ENCODE results near the gene LRRC58.
A peak's percentile ranks its signal among the peaks of the same experiment; 100 is the strongest.
"Not testable (repeated sequence)": the region's sequence is repeated elsewhere in the genome, so short reads cannot be mapped to it uniquely, and the experiment has no call there.

Gene LRRC58

DNA sequence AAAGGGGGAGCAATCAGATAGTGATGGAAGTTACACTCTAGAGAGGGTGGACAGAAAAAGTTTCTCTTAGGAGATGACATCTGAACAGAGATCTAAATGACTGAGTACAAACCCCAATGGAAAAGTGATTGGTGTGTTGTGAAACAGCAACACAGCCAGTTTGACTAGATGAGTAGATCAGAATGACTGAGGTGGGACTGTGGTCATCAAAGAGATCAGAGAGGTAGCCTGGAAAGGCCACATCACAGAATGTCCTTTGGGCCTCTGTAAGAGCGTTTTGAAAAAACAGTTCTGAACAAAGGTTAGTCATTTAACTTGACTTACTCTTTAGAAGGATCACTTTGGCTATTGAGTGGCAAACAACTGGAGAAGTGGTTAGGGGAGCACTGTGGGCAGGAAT lies 10.6 kb downstream of the LRRC58 start:
- no peak for DNase-seq

DNA sequence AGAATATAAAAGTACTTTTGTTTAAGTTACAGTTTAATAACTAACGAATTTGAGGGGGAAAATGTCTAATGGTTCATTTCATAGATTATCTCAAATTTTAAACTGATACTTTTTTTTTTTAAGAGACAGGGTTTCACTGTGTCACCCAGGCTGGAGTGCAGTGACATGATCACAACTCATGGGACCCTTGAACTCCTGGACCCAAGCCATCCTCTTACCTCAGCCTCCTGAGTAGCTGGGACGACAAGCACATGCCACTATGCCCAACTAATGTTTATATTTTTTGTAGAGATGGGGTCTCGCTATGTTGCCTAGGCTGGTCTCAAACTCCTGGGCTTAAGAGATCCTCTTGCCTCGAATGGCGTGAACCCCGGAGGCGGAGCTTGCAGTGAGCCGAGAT lies 16.5 kb downstream of the LRRC58 start:
- no peak for DNase-seq

DNA sequence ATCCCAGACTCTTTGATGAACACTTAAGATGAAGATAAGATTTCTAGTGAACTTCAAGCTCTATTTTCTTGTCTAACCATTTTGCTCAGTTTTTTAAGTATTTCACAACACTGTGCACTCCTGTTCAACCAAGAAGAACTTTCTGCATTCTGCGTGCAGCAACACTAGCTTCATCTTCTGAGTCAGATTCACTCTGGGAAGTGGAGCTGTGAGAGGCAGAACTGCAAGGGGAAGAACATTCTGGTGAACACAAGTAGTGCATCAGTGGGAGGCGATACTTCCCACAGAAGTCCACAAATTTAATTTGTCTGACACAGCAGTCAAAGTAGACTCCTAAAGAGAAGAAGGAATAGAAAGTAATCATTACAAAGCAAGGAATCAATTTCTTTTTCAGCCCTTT lies 18.1 kb downstream of the LRRC58 start:
- DNase-seq: no peak

DNA sequence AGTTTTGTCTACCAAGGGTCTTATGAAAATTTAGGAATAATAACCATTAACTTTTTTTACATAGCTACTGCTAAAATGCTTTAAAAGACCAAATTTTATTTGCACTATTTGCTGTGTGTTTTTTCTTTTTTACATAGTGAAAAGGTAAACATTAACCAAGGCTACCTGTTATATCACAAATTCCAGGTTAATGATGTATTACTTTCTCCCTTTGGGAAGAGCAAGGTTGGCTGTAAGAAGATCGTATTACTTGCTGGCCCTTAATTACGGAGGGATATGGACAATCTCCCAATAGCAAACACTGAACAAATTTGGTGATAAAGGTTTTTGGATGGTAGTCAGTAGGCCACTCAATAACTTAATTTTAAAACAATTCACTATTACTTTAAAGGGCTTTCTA lies 22.4 kb downstream of the LRRC58 start:
- DNase-seq: no peak

DNA sequence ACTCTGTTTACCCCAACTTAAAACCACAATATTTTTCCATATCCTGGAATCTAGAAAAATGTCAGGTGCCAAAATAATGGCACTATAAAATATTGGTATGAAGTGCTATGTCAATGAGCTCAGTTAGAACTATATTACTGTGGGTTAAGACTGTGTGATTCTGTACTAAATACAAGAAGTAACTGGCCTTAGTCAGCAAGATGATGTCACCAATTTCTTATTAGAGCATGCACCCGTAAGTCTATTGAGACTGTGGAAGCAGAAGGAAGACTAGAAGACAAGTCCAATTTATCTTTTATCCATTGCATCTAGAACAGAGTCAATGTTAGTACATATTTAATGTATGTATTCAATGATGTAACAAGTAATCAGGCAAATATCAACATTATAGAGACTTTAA lies 25.0 kb downstream of the LRRC58 start:
- DNase-seq: no peak

DNA sequence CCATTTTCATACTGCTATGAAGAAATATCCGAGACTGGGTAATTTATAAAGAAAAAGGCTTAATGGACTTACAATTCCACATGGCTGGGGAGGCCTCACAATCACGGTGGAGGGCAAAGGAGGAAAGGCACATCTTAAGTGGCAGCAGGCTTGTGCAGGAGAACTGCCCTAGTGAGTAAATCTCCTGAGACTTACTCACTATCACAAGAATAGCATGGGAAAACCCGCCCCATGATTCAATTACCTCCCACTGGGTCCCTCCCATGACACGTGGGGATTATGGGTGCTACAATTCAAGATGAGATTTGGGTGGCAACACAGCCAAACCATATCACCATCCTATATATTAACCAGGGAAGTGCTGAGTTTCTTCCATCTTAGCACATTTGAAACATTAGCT lies 25.4 kb downstream of the LRRC58 start:
- DNase-seq: not testable (repeated sequence)

DNA sequence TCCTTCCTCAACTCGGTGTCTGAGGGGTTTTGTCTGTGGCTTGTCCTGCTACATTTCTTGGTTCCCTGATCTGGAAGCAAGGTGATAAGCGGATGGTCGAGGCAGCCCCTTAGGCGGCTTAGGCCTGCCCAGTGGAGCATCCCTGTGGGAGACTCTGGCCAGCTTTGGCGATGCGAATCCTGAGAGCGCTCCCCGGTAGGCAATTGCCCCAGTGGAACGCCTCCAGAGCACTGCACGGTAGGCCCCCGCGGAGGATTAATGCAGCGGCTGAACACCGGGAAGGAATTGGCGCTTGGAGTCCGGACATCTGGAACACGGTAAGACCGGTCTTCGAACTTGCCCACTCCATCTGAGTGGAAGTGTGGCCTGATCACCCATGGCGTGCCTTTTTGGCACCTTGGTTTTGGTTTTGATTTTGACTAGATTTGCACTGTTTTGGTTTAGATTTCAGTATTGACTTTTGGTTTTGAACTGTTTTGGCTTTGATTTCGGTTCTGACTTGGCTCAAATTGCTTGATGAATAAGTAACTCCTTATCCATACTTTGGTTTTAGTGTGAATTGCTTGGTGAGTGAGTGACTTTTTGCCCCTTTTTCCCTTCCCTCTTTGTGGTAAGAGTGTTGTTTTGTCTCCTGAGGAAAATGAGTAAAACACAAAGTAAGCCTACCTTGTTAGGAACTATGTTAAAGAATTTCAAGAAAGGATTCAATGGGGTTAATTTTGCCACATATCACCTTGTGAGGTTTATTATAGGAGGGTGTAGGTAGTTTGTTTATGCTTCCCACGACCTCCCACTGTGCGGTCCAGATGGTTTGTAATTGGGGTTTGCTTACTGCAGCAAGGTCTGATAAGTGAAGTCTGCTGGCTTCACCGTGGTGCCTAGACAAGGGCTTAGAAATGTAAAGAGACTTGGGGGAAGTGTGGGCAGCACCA lies 37.0 kb downstream of the LRRC58 start:
- DNase-seq: no peak

DNA sequence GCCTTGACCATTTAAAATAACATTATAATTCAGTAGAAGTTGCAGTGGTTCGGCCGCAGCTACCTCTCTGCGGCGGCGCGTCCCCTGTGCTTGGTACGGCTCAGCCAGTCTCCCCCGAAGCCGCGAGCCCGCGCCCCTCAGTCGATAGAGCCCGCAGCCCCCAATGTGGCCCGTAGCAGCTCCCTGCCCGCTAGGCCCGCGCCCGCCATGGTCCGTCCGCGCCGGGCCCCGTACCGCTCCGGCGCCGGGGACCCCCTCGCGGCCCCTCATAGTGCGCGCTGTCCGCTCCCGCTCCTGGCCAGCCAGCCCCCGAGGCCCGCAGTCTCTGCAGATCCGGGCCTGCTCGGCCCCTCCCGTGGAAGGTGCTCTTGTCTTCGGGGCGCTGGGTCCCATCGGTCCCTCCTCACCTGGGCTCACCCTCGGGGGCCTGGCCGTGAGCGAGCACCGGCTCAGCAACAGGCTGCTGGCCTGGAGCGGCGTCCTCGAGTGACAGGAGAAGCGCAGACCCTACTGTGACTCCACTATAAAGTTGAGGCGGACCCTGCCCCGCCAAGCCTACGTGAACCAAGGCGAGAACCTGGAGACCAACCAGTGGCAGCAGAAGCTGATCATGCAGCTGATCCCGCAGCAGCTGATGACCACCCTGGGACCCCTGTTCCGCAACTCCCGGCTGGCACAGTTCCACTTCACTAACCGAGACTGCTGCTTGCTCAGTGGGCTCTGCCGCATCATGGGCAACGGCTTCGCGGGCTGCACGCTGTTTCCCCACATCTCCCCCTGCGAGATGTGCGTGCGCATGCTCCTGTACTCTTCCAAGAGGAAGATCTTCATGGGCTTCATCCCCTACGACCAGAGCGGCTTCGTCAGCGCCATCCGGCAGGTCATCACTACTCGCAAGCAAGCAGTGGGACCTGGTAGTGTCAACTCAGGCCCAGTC lies 42.4 kb downstream of the LRRC58 start:
- DNase-seq: no peak

DNA sequence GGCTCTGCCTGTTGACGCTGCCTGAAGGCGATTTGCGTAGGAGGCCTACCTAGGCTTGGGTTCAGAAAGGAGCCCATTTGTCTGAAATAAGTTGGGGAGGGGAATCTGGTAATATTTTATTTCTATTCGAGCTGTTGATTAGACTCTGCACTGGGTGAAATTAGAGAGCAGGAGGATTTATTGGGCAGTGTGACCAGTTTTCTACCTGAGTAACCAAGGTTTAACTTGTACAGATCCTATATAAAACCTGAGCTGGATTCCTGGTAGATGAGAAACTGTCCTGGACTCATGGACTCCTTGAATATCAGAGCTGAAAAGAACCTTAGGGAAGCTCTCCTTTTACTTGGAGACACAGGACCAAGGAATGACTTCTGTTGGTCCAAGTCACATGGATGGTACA lies 44.5 kb downstream of the LRRC58 start:
- no peak for DNase-seq

DNA sequence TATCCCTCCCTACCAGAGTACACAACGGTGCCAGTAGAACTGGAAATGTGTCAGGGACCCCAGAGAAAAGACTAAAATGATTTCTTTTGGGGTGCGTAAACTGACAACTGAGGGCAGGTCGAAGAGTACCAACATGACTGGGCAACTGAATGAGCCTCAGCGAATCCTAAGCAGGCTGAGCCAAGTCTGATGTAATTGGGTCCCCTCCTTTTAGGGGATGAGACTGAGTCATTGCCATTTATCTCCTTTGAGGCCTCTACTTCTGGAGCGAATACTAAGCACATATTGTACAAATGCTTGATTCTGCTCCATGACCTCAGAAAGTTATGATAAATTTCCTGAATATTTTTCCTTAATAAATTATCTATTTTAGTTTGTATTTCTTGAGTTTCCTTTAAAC lies 46.8 kb downstream of the LRRC58 start:
- DNase-seq: no peak

DNA sequence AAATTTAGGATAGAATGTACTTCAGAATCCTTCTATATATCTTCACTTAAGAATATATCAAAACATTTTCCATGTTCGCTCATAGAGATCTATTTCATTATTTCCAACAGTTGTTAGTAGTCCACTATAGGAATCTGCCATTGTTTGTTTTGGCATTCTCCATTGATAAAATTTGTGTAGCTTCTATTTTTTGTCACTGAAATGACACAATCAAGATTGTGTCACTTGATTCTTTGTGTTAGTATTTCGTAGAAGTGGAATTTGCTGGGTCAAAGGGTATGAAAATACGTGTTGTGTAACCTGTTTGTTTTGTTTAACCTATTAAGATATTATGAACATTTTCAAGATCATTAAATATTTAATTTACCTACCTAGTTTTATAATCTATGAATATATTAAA lies 48.2 kb downstream of the LRRC58 start:
- DNase-seq: no peak

DNA sequence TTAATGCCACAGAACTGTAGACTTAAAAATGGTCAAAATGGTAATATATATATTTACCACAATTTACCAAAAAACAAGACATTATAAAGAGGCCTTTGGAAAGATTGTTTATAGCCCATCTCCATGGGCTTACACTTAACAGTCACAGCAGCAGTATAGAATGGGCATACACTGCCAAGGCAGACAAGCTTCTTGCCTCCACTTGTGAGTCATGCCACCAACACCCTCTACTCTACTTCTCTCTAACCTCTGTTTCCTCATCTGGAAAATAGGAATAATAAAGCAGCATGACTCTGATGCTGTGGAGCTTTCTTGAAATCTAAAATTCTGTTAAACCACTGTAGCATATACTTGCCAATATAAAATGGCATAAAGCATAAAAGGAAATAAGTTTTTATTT lies 49.8 kb downstream of the LRRC58 start:
- DNase-seq: no peak

DNA sequence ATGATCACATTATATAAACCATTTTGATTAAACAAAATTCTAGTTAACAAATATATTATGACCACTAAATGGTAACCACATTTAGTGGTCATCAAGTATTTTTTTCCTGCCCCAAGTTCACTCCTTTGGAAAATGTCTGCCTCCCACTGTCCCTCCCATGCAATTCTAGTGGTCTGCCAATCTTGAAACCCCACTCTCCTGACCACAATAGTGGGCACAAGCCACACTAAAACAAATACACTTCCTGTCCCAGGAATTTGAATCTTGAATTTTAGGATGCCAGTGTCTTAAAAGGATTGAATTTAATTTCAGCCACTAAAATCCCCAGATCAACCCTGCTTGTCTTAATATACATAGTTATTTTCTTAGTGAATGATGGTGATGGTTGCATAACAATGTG lies 50.2 kb downstream of the LRRC58 start:
- DNase-seq: no peak

DNA sequence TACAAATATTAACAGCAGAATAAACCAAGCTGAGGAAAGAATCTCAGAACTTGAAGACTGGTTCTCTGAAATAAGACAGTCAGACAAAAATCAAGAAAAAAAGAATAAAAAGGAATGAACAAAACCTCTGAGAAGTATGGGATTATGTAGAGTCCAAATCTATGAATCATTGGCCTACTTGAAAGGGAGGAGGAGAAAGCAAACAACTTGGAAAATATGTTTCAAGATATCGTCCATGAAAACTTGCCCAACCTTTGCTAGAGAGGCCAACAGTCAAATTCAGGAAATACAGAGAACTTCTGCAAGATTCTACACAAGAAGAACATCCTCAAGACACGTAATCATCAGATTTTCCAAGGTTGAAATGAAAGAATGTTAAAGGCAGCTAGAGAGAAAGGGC lies 57.6 kb downstream of the LRRC58 start:
- DNase-seq: not testable (repeated sequence)

DNA sequence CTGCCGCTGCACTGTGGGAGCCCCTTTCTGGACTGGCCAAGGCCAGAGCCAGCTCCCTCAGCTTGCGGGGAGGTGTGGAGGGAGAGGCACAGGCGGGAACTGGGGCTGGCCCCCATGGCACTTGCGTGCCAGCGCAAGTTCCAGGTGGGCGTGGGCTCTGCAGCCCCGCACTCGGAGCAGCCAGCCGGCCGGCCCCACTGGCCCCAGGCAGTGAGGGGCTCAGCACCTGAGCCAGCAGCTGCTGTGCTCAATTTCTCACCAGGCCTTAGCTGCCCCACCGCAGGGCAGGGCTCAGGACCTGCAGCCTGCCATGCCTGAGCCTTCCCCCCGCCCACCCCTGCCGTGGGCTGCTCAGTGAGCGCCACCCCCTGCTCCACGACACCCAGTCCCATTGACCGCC lies 59.5 kb downstream of the LRRC58 start:
- DNase-seq: no peak

DNA sequence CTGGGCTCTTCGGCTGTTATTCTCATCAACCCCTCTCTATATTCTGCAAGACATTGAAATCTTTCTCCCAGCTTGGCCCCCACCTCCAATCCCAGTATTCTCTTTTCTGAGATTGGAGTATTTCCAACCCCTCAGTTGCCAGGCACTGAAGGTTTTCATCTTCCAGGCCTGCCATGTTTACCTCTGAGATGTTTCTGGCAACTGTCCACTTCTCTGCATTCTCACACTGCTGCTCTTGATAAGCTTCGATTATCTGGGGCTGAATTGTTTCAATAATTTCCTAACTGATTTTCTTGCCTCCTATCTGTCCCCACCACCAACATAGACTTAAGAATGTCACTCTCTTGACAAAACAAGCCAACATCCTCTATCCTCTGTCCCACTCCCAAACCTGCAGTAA lies 62.7 kb downstream of the LRRC58 start:
- peak; percentile 46 for DNase-seq

DNA sequence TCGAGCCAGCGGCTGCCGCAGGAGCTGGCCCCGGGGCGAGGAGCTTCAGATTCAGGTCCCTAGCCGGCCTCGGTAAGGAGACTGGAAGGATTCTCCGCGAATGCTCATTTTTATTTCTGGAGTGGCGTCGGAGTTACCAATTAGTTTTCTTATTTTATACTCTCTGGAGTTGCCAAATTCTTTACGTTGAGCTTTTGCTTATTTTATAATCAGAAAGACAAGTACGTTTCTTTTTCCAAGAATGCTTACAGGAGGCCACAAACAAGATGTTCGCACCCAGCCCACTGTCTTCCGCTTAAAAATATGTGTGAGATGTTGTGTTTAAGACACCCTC lies 63.7 kb downstream of the LRRC58 start:
- DNase-seq: no peak

DNA sequence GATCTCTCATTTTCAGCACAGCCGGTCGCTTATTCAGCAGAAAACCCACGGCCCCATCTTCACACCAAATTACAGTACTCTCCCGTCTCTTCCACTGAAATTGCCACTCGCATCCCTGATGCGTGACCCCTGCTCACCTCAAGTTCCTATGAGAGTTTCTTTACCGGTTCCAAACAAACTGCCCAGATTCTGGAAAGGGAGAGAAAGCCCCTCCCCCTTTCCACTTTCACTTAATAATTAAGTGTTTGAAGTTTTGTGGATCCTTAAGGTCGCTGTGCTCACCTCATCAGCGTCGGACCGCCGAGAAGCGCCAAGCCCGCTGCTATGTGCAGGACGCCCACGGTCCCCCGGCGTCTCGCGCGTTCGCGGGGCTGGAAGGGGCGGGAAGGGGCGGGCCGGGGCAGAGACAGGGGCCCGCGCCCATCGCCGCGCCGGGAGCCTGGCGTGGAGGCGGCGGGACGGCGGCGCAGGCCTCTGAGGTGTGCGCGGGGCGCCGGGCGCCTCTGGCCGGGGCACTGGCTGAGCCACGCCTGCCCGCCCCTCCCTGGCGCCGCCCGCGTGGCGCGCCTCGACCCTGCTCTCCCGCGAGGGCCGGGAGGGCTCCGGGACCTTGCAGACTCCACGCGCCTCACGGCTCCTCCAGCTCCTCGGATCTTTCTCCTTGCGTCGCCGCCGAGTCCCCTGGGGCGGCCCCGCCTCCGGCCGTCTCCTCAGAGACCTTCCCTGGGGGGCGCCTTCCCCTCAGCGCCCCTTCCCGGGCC lies 64.2 kb downstream of the LRRC58 start, which contains the start of gene GPR156:
GPR156 (minus strand) TSS at position 476 of the 761 bp plus-strand sequence. CDS start 41,124 bp downstream, outside the sequence.
- peak; percentile 16 for DNase-seq

DNA sequence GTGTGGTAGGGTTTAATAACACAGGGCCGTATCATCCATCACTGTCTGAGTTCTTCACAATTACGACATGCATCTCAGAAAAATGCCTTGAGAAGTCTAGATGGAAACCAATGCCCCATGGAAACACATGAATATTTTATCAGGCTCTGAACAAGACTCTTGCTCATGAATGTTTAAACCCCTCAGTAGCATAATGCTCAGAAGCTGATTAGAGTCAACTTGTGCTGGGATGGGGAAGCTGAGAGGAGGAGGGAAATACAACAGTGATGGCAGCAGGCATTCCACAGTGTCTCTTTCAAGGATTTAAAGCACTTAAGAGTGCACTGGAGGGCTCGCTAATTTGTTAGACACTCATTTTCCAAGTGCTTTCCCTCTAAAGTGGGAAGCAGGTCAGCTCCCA lies 67.9 kb downstream of the LRRC58 start:
- DNase-seq: no peak

DNA sequence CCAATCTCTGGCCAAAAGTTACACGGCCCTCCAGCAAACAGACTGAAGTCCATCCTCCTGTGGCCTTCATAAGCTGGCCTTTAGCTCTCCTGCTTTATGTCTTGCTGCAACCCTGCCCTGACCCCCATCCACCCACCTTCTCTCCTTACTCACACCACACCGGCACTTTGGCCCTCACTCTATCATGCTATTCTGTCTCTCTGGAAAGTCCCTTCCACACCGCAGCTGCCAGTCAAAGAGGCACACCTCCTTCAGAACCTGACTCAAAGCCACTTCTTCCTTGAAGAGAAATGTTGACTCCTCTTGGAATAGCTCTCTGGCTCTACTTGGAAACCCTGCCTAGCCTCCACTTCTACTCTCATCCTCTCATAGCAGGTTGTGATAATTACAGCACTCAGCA lies 68.6 kb downstream of the LRRC58 start:
- DNase-seq: no peak

DNA sequence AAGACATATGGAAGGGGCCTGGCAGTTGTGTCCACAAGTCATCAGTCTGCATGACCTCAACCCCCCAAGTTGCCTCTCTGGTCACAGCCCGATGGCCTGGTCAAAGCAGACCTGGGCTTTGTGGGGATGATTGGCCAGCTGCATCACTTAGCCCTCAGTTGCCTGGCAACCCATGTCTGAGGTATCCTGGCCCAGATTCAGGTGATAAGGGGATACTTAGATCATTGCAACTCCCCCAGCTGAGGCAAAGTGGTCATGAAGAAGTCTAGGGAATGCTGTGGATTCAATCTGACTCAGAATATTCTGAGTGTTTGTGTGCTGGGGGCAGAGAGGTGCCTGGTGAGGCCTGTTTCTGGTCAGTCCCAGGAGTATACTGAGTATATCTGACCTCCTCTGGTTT lies 69.1 kb downstream of the LRRC58 start:
- no peak for DNase-seq

DNA sequence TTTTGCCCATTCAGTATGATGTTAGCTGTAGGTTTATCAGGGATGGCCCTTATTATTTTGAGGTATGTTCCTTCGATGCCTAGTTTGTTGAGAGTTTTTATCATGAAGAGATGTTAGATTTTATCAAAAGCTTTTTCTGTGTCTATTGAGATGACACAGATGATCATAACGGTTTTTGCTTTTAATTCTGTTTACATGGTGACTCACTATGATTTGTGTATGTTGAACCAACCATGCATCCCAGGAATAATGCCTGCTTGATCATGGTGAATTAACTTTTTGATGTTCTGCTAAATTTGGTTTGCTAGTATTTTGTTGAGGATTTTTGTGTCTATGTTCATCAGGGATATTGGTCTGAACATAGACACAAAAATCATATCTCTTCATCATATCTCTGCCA lies 72.4 kb downstream of the LRRC58 start:
- no peak for DNase-seq

DNA sequence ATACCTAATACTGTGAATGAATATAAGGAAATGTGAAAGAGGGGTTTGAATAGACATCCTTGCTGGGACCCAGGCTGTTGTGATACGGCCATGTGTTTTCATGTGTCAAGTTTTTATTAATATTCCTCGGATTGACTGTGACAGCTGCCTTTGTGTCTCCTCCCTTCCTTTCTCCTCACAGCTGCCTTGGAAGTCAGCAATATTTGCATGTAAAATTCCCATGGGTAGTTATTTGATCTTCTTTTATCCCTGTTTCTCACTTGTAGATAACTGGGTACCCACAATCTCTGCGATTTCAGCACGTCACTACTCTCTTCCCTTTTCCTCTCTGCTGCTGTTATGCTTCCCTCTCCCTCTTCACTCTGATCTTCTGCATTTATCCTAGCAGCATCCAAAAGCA lies 73.5 kb downstream of the LRRC58 start:
- DNase-seq: no peak

Data from hematopoietic multipotent progenitor cell treated with erythropoietin and hydrocortisone succinate and interleukin-3 and kit ligand, for 6 days (in vitro differentiated cells).